Nephron (organoid): ENCODE measurements around the gene CALN1.

Experiments used
- H3K27ac Mint-ChIP-seq, 3 experiments: 2 replicates each; pipeline ENCODE4 v1.8.0; 2020; ENCODE audit warnings: mixed read lengths in 3 of 3, mild to moderate bottlenecking in 2 of 3, moderate library complexity in 1 of 3
- H3K27me3 Mint-ChIP-seq: 2 replicates; pipeline ENCODE4 v1.8.0; 2021; ENCODE audit warnings: low read depth, mild to moderate bottlenecking, moderate library complexity, mixed read lengths
- H3K36me3 Mint-ChIP-seq: 2 replicates; pipeline ENCODE4 v1.8.0; 2020; ENCODE audit warnings: low read depth, mixed read lengths
- H3K4me1 Mint-ChIP-seq: 2 replicates; pipeline ENCODE4 v1.8.0; 2020; ENCODE audit warnings: mixed read lengths
- H3K4me3 Mint-ChIP-seq, 3 experiments: 2 replicates each; pipeline ENCODE4 v1.8.0; 2020; ENCODE audit warnings: mild to moderate bottlenecking in 3 of 3, mixed read lengths in 3 of 3, moderate library complexity in 2 of 3
- H3K9me3 Mint-ChIP-seq: 2 replicates; pipeline ENCODE4 v1.8.0; 2020; ENCODE audit warnings: mixed read lengths
- TF ChIP-seq, protein P1 (sequence below), 3 experiments: fragments of 200-600 bp; sonication (generic); IDR thresholded peaks; one replicate each; pipeline ENCODE4 v1.5.0; 2021; ENCODE audit warnings: antibody characterized with exemption in 3 of 3; ENCODE audit not compliant: unreplicated experiment in 3 of 3

The CALN1 gene

DNA sequence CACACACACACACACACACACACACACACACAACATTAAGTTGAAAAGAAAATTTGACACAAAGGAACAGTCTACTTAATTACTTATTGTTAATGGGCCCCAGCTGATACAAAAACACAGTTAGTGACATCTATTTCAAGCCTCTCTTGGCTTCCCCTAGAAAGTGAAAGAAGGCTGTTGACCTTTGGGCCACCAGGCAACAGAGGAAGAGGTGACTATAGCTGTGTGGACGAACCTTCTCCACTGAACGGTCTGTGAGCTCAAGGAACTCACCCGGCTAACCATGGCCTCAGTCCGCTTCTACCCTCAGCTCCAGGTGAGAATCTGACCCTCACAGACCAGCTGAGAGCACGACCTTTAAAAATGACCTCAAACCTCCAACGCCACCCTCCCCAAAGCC, 32.9 kb upstream of the CALN1 start:
- TF ChIP-seq, protein P1, sequence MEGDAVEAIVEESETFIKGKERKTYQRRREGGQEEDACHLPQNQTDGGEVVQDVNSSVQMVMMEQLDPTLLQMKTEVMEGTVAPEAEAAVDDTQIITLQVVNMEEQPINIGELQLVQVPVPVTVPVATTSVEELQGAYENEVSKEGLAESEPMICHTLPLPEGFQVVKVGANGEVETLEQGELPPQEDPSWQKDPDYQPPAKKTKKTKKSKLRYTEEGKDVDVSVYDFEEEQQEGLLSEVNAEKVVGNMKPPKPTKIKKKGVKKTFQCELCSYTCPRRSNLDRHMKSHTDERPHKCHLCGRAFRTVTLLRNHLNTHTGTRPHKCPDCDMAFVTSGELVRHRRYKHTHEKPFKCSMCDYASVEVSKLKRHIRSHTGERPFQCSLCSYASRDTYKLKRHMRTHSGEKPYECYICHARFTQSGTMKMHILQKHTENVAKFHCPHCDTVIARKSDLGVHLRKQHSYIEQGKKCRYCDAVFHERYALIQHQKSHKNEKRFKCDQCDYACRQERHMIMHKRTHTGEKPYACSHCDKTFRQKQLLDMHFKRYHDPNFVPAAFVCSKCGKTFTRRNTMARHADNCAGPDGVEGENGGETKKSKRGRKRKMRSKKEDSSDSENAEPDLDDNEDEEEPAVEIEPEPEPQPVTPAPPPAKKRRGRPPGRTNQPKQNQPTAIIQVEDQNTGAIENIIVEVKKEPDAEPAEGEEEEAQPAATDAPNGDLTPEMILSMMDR (IDR thresholded peaks at IDR 0.05; ENCODE audit: unreplicated experiment in 3 of 3), result no peak
- H3K4me1 Mint-ChIP-seq, result peaks cover 39% of the 10 kb centered on the region
- peaks cover 58% of the 10 kb centered on the region for H3K27me3 Mint-ChIP-seq
- H3K27ac Mint-ChIP-seq, result no peak overlapping the region
- no peaks in the 10 kb centered on the region for H3K9me3 Mint-ChIP-seq
- no peaks in the 10 kb centered on the region for H3K36me3 Mint-ChIP-seq
- H3K4me3 Mint-ChIP-seq, result no peak overlapping the region

DNA sequence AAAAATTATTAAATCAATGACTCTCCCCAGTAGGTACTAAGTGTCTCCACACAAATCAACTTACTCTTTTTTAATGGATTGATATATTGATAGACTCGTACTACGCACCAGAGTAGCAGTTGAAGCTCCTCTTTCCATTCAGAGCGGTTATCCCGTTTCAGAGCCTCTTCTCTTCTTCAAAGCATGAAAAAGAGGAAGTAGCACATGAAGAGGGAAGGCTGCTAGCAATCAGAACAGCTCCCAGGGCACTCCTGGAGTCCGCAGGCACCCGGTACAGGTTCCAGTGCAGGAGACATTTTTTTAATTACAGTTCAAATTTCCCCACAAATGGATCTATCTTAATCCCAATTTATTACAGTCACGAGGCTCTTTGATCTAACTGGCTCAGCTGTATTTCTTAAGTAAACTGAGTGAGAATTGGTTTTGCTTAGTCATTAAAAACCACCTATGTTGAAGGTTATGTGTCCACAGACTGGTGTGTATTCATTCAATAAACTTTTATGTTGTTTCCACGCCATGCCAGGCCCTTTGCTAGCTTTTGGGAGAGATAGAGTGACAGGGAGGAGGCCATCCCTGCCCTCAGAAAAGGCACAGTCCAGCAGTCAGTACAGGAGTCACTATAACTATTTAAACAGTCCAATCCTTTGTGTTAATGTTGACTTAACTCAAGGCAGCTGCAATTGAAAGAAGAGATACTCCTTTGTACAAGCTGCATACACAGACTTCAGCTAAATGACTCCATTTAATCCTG, 32.1 kb upstream of the CALN1 start:
- Mint-ChIP-seq H3K4me1 (peaks cover 39% of the 10 kb centered on the region), H3K27me3 (peaks cover 59% of the 10 kb centered on the region), H3K9me3 (no peaks in the 10 kb centered on the region), H3K27ac (no peak overlapping the region), H3K36me3 (no peaks in the 10 kb centered on the region), H3K4me3 (peak overlapping the region in 1 of 3 experiments; percentile 27)
- TF ChIP-seq, protein P1 (IDR thresholded peaks at IDR 0.05; ENCODE audit: unreplicated experiment in 3 of 3), result no peak

DNA sequence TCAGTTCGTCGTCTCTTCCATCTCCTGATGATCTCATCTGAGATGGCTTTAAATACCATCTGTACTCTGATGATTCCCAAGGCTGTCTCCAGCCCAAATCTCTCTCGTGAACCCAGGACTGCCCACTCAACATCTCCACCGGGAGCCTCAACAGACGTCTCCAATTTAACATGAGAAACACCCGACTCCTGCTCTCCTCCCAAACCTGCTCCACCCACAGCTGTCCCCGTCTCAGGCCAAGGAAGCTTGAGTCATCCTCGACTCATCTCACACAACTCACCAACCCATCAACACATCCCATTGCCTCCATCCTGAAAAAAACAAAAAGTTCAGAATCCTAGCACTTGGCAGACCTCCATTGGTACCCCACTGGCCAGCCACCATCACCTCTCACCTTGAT, 29.7 kb upstream of the CALN1 start:
- H3K9me3 Mint-ChIP-seq, result no peaks in the 10 kb centered on the region
- H3K4me3 Mint-ChIP-seq, result no peak overlapping the region
- H3K4me1 Mint-ChIP-seq, result peaks cover 33% of the 10 kb centered on the region
- TF ChIP-seq, protein P1 (IDR thresholded peaks at IDR 0.05; ENCODE audit: unreplicated experiment in 3 of 3), result no peak
- no peaks in the 10 kb centered on the region for H3K36me3 Mint-ChIP-seq
- no peak overlapping the region for H3K27ac Mint-ChIP-seq
- H3K27me3 Mint-ChIP-seq, result peaks cover 49% of the 10 kb centered on the region

DNA sequence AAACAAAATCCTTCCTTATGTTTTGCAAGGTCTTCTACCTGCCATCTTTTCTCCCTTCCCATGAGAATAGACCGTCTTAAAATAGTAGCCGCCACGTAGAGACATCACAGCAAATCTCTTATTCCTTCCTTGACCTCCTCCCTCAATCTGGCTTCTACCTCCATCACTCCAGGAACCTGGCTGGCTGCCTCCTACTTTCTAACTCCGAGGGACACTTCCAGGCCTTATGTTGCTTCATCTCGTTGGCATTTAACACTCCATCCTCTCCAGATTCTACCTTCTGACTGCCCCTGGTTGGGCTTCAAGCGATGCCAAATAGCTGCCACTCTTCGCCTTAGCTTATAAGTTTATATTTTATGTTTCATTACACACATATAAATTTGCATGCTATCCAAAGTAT, 26.4 kb upstream of the CALN1 start:
- H3K36me3 Mint-ChIP-seq, result no peaks in the 10 kb centered on the region
- peak overlapping the region in 1 of 3 experiments; percentile 1 for H3K27ac Mint-ChIP-seq
- TF ChIP-seq, protein P1 (IDR thresholded peaks at IDR 0.05; ENCODE audit: unreplicated experiment in 3 of 3), result no peak
- H3K9me3 Mint-ChIP-seq, result no peaks in the 10 kb centered on the region
- H3K4me3 Mint-ChIP-seq, result no peak overlapping the region
- H3K27me3 Mint-ChIP-seq, result peaks cover 29% of the 10 kb centered on the region
- H3K4me1 Mint-ChIP-seq, result peaks cover 20% of the 10 kb centered on the region

DNA sequence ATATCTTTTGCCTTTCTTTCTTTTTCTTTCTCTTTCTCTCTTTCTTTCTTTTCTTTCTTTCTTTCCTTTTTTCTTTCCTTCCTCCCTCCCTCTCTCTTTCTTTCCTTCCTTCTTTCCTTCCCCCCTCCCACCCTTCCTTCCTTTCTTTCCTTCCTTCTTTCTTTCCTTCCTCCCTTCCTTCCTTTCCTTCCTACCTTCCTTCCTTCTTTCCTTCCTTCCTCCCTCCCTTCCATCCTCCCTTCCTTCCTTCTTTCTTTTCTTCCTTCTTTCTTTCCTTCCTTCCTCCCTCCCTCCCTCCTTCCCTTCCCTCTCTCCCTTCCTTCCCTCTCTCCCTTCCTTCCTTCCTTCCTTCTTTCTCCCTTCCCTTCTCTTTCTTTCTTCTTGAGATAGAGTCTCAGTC, 25.5 kb upstream of the CALN1 start:
- Mint-ChIP-seq H3K9me3 (no peaks in the 10 kb centered on the region), H3K36me3 (no peaks in the 10 kb centered on the region), H3K4me3 (no peak overlapping the region), H3K4me1 (peaks cover 29% of the 10 kb centered on the region), H3K27me3 (peaks cover 35% of the 10 kb centered on the region), H3K27ac (no peak overlapping the region)
- TF ChIP-seq, protein P1 (IDR thresholded peaks at IDR 0.05; ENCODE audit: unreplicated experiment in 3 of 3), result no peak

DNA sequence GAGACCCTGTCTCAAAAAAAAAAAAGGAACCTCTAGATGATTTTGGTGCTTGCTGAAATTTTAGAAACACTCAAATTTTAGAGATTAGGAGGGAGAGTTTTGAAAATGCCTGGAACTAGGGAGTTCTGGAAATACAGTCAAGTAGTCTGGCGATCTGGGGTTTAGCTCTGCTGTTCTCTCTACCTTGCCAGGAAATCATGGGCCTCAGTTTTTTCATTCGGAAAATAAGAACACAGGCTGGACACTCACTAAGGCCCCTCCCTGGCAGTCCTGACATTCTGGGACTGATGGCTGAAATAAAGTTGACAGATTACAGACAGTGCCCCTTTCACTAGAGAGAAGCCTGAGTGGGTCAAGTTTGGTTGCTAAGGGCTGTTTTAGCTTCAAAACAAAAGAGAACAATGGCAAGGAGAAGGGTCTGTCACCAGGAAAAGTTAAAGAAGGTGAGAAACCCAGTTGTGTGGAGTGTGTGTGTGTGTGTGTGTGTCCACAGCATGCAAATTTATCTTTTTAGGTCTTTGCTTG, 25.0 kb upstream of the CALN1 start:
- Mint-ChIP-seq H3K36me3 (no peaks in the 10 kb centered on the region), H3K27ac (no peak overlapping the region), H3K4me3 (no peak overlapping the region), H3K4me1 (peaks cover 34% of the 10 kb centered on the region), H3K27me3 (peaks cover 38% of the 10 kb centered on the region), H3K9me3 (no peaks in the 10 kb centered on the region)
- TF ChIP-seq, protein P1 (IDR thresholded peaks at IDR 0.05; ENCODE audit: unreplicated experiment in 3 of 3), result no peak
